Astrocyte of the spinal cord (primary cell): ENCODE data around the gene PRPSAP2.

Source experiments
- DNase-seq: peaks from one replicate; pipeline ENCODE4 v3.0.0; 2011; ENCODE audit warnings: low read depth, low spot score
- H3K4me3 ChIP-seq: 2 replicates; pipeline ENCODE4 v1.5.1; 2011; ENCODE audit warnings: low read depth, mild to moderate bottlenecking, low read length, moderate library complexity
- CTCF ChIP-seq: IDR thresholded peaks from 2 replicates; pipeline ENCODE4 v1.5.1; 2012; ENCODE audit warnings: low read depth, mild to moderate bottlenecking, low read length, inconsistent platforms
- in situ Hi-C: cut with HindIII; loops from 2 replicates; pipeline ENCODE4 v1.10.0; 2017; ENCODE audit warnings: low sequenced_read_pairs

The PRPSAP2 gene

GRCh38 chr17:18937981-18938691 lies 80.2 kb downstream of the PRPSAP2 start:
- no peak for TF ChIP-seq CTCF
- in situ Hi-C loops = no loop called here
- DNase-seq = no peak
- H3K4me3 ChIP-seq = no peak overlapping the region

- DNase-seq = no peak
- in situ Hi-C loops = no loop called here
- TF ChIP-seq CTCF = no peak
- H3K4me3 ChIP-seq = no peak overlapping the region
These were observed 80.7 kb downstream of the PRPSAP2 start for GRCh38 chr17:18938692-18939023.

- in situ Hi-C loops = no loop called here
- TF ChIP-seq CTCF = no peak
- no peak overlapping the region for H3K4me3 ChIP-seq
- DNase-seq = no peak
These were observed 86.7 kb downstream of the PRPSAP2 start for GRCh38 chr17:18944646-18945045.

- no peak overlapping the region for H3K4me3 ChIP-seq
- no peak for TF ChIP-seq CTCF
- in situ Hi-C loops = no loop called here
- DNase-seq = no peak
These were observed 88.6 kb downstream of the PRPSAP2 start for GRCh38 chr17:18946536-18946935.

GRCh38 chr17:18947866-18948265 lies 89.9 kb downstream of the PRPSAP2 start:
- in situ Hi-C loops = no loop called here
- H3K4me3 ChIP-seq = no peak overlapping the region
- DNase-seq = no peak
- TF ChIP-seq CTCF = no peak

GRCh38 chr17:18948476-18949006 lies 90.6 kb downstream of the PRPSAP2 start:
- TF ChIP-seq CTCF = no peak
- no peak for DNase-seq
- H3K4me3 ChIP-seq = no peak overlapping the region
- in situ Hi-C loops = no loop called here
